HepG2 (cell line): ENCODE data around the gene ZNF562. TPM values are rescaled to one million over a fixed set of nuclear protein-coding genes. Genes with fewer than 3 reads are reported as not detected.

ENCODE experiments used
- AFF4 ChIP-seq: sonication (generic); formaldehyde crosslinking; IDR thresholded peaks from 2 replicates; pipeline ENCODE4 v1.4.0; 2020; ENCODE audit warnings: missing genetic modification reagents
- HOXA3 ChIP-seq: sonication (generic); formaldehyde crosslinking; IDR thresholded peaks from 2 replicates; pipeline ENCODE4 v1.5.0; 2020; ENCODE audit warnings: missing genetic modification reagents
- IRF9 ChIP-seq: sonication (generic); formaldehyde crosslinking; IDR thresholded peaks from 2 replicates; pipeline ENCODE4 v1.8.0; 2022; ENCODE audit warnings: missing genetic modification reagents, mild to moderate bottlenecking, borderline replicate concordance
- KDM5B ChIP-seq: sonication (generic); formaldehyde crosslinking; IDR thresholded peaks from 2 replicates; pipeline ENCODE4 v1.4.0; 2020; ENCODE audit warnings: missing genetic modification reagents, mild to moderate bottlenecking, borderline replicate concordance
- MATR3 ChIP-seq: sonication (generic); formaldehyde crosslinking; IDR thresholded peaks from 2 replicates; pipeline ENCODE4 v1.4.0; 2020; ENCODE audit warnings: missing genetic modification reagents
- MXD3 ChIP-seq: IDR thresholded peaks from 2 replicates; pipeline ENCODE4 v1.6.1; 2016; ENCODE audit warnings: mild to moderate bottlenecking, missing biosample characterization, missing genetic modification reagents
- NFIB ChIP-seq: sonication (generic); formaldehyde crosslinking; IDR thresholded peaks from 2 replicates; pipeline ENCODE4 v1.9.0; 2021; ENCODE audit warnings: missing genetic modification reagents, mild to moderate bottlenecking, borderline replicate concordance
- NFKB2 ChIP-seq: sonication (generic); formaldehyde crosslinking; IDR thresholded peaks from 2 replicates; pipeline ENCODE4 v1.4.0; 2020; ENCODE audit warnings: missing genetic modification reagents, borderline replicate concordance
- PAF1 ChIP-seq: IDR thresholded peaks from 2 replicates; pipeline ENCODE4 v1.6.1; 2016; ENCODE audit warnings: missing genetic modification reagents, missing compliant biosample characterization
- RBAK ChIP-seq: sonication (generic); formaldehyde crosslinking; IDR thresholded peaks from 2 replicates; pipeline ENCODE4 v1.5.1; 2020; ENCODE audit warnings: mild to moderate bottlenecking, missing genetic modification reagents
- SIX4 ChIP-seq: sonication (generic); formaldehyde crosslinking; IDR thresholded peaks from 2 replicates; pipeline ENCODE4 v1.4.0; 2020; ENCODE audit warnings: missing genetic modification reagents
- TBX2 ChIP-seq: sonication (generic); formaldehyde crosslinking; IDR thresholded peaks from 2 replicates; pipeline ENCODE4 v1.5.0; 2020; ENCODE audit warnings: missing genetic modification reagents, mild to moderate bottlenecking, borderline replicate concordance
- ZNF142 ChIP-seq: sonication (generic); formaldehyde crosslinking; IDR thresholded peaks from 2 replicates; pipeline ENCODE4 v1.4.0; 2020; ENCODE audit warnings: missing genetic modification reagents
- ZNF251 ChIP-seq: sonication (generic); formaldehyde crosslinking; IDR thresholded peaks from 2 replicates; pipeline ENCODE4 v1.9.0; 2021; ENCODE audit warnings: mild to moderate bottlenecking, missing genetic modification reagents
- ZNF513 ChIP-seq: sonication (generic); formaldehyde crosslinking; conservative IDR thresholded peaks from 2 replicates; pipeline ENCODE4 v1.5.0; 2020; ENCODE audit warnings: missing genetic modification reagents
- ZNF749 ChIP-seq: sonication (generic); formaldehyde crosslinking; IDR thresholded peaks from 2 replicates; pipeline ENCODE4 v1.8.0; 2022; ENCODE audit warnings: mild to moderate bottlenecking, missing genetic modification reagents, moderate library complexity, borderline replicate concordance
- polyA plus RNA-seq, 8 experiments: library from polyadenylated mRNA; depleted of rRNA in 3 of 8; stranded (reverse) in 7 of 8; unstranded in 1 of 8; fragments of >200 nt; fragmentation: Illumina TruSeq in 4 of 8; extraction: Trizol in 4 of 8; gene quantifications; 2 replicates each; pipeline versions ENCODE4 v1.2.1 to v1.2.3, GENCODE V29; 2011 to 2016; ENCODE audit warnings: low read depth in 4 of 8, missing spikeins in 1 of 8, mixed read lengths in 1 of 8; ENCODE audit not compliant: insufficient read depth in 1 of 8
- total RNA-seq, 5 experiments: library from RNA; depleted of rRNA; stranded (reverse); fragments of >200 nt; fragmentation: Illumina TruSeq; extraction: Trizol; gene quantifications; 2 replicates each; pipeline ENCODE4 v1.2.3, GENCODE V29; 2016; ENCODE audit warnings: low read depth in 1 of 5

Gene ZNF562
- total and polyA plus RNA-seq, 2 of the 13 experiments (the other 11 are each of a cell fraction or from before 2014, with no cell fraction given), result 13.1 to 32.7 TPM

DNA sequence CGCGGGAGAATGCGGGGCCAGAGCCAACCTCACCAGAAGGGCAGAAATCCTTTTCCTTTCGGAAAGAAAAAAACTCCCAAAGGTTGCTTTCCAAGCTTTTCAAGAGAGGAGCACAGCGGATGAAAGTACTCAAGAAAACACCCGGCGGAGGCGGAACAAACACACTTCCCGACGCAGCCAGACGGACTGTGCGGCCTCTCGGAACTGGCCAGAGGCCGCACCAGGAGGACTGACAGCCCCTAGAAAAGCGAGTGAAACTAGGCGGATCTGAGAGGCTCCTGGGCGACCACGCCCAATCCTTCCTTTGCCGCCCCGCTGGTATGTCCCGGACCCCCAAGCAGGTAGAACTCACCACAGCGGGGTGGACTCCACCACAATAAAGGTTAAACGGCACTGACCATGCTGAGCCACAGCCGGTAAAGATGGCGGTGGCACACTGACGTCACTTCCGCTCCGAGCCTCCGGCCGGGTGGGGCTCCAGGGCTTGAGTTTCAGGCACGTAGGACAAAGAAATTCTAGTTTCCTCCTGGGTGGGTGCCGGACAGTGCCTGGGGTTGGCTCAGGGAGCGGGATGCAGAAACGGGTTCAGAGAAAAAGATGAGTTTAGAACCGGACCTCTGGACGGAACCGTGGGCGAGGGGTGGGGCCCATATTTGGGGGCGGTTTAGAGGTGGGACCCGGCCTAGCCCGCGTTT lies at the start of gene ZNF562 (continued):
- 0 out of 2 replicates have a peak, but pooled peaks have one; percentile 46 for TF ChIP-seq ZNF142 (CRISPR knock-in tag)
- TF ChIP-seq NFIB, result no peak
- no peak for TF ChIP-seq SIX4 (CRISPR knock-in tag)
- TF ChIP-seq TBX2 (CRISPR knock-in tag), result peak; percentile 76
- peak; percentile 48; the same call in 1 of the 2 replicates for TF ChIP-seq NFKB2 (CRISPR knock-in tag)
- peak; percentile 72 for TF ChIP-seq MXD3
- no peak for TF ChIP-seq RBAK (CRISPR knock-in tag)
- no peak for TF ChIP-seq MATR3 (CRISPR knock-in tag)
- no peak for TF ChIP-seq ZNF251
- no peak for TF ChIP-seq AFF4 (CRISPR knock-in tag)
- TF ChIP-seq ZNF513 (CRISPR knock-in tag), result no peak
- no peak for TF ChIP-seq IRF9
- no peak for TF ChIP-seq PAF1 (CRISPR knock-in tag)
- TF ChIP-seq HOXA3 (CRISPR knock-in tag), result peak; percentile 98
- no peak for TF ChIP-seq ZNF749 (CRISPR knock-in tag)
- TF ChIP-seq KDM5B (CRISPR knock-in tag), result peak; percentile 80; the same call in 1 of the 2 replicates
